IMR-90 (cell line): ENCODE measurements around the gene BCL2.

Experiments used
- CTCF ChIP-seq: conservative IDR thresholded peaks from 2 replicates; pipeline ENCODE4 v1.5.1; 2012; ENCODE audit warnings: mild to moderate bottlenecking, low read depth, low read length, improper control_type of control experiment
- POLR2A ChIP-seq: IDR thresholded peaks from 2 replicates; pipeline ENCODE4 v1.6.1; 2012; ENCODE audit warnings: mild to moderate bottlenecking, low read depth, low read length
- RAD21 ChIP-seq: IDR thresholded peaks from 2 replicates; pipeline ENCODE4 v1.6.1; 2012; ENCODE audit warnings: low read length, improper control_type of control experiment
- RCOR1 ChIP-seq: IDR thresholded peaks from 2 replicates; pipeline ENCODE4 v1.6.1; 2012; ENCODE audit warnings: mild to moderate bottlenecking, low read length, improper control_type of control experiment; ENCODE audit not compliant: insufficient replicate concordance

GRCh38 chr18:63137999-63138435, 181.6 kb downstream of the BCL2 start:
- TF ChIP-seq CTCF, result no peak
- TF ChIP-seq POLR2A, result no peak
- no peak for TF ChIP-seq RAD21
- TF ChIP-seq RCOR1, result no peak
